ENCODE data around the gene NSUN7.

GRCh38 chr4:40750461-40751258 lies 905 bp downstream of the NSUN7 start:
- TF ChIP-seq, protein P1, sequence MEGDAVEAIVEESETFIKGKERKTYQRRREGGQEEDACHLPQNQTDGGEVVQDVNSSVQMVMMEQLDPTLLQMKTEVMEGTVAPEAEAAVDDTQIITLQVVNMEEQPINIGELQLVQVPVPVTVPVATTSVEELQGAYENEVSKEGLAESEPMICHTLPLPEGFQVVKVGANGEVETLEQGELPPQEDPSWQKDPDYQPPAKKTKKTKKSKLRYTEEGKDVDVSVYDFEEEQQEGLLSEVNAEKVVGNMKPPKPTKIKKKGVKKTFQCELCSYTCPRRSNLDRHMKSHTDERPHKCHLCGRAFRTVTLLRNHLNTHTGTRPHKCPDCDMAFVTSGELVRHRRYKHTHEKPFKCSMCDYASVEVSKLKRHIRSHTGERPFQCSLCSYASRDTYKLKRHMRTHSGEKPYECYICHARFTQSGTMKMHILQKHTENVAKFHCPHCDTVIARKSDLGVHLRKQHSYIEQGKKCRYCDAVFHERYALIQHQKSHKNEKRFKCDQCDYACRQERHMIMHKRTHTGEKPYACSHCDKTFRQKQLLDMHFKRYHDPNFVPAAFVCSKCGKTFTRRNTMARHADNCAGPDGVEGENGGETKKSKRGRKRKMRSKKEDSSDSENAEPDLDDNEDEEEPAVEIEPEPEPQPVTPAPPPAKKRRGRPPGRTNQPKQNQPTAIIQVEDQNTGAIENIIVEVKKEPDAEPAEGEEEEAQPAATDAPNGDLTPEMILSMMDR (IDR thresholded peaks at IDR 0.05; ENCODE audit: borderline replicate concordance, extremely low read depth, low read length, poor library complexity, severe bottlenecking) = no peak
- TF ChIP-seq EZH2 (IDR thresholded peaks at IDR 0.05; ENCODE audit: borderline replicate concordance, low read depth, low read length, severe bottlenecking) = no peak
